PFSK-1 (cell line): ENCODE data around the gene MAPRE3.

Experiments
- POLR2AphosphoS5 ChIP-seq: IDR thresholded peaks from 2 replicates; pipeline ENCODE4 v1.6.1; 2012; ENCODE audit warnings: low read depth, mild to moderate bottlenecking, control low read depth, low read length, moderate library complexity
- REST ChIP-seq, 2 experiments: IDR thresholded peaks; 2 replicates each; pipeline versions ENCODE4 v1.6.1 to v1.8.0; 2011 to 2012; ENCODE audit warnings: low read depth in 2 of 2, low read length in 2 of 2, control low read depth in 1 of 2, inconsistent platforms in 1 of 2, mild to moderate bottlenecking in 1 of 2, moderate library complexity in 1 of 2; ENCODE audit not compliant: insufficient read depth in 1 of 2
- SIN3A ChIP-seq: IDR thresholded peaks from 2 replicates; pipeline ENCODE4 v1.6.1; 2012; ENCODE audit warnings: mild to moderate bottlenecking, low read length, moderate library complexity, borderline replicate concordance; ENCODE audit not compliant: insufficient read depth
- TAF1 ChIP-seq: IDR thresholded peaks from 2 replicates; pipeline ENCODE4 v1.6.1; 2012; ENCODE audit warnings: low read length, control low read depth, borderline replicate concordance; ENCODE audit not compliant: insufficient read depth

DNA sequence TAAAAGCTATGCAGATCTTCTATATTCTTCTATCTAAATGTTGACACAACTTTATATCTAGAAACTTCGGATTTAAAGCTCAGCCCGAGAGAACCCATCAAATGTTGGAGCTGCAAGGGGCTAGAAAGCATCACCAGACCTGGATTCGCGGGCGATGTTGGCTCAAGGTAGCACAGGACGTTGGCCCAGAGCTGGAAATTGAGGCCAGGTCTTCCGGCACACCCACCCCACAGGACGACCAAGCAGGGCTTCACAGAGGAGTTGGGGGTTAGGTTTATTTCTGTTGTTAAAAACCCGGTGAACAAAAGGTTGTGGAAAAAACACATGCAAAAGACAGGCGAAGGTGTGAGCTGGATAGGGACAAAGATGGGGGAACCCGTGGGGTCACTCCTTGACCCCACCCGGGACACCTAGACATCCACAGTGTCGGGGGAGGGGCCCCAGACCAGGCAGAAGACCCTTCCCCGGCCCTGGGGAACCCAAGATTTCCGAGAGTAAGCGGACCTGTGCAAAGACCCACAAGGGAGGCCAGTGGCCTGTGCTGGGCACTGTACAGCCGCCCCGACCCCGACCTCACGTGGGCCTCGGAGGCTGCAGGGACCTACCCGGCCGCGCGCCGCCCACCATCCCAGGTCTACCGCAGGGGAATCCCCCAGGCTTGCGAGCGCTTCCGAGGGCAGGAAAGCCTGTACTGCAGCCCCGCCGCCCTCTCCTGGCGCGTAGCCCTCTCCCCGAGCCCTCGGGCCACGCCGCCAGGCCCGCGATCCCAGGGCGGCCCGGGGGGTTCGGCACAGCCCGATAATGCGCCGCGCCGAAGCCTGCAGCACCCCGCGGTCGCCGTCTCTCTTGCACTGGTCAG is 79.2 kb downstream of the MAPRE3 start:
- TF ChIP-seq POLR2AphosphoS5 (no peak), TAF1 (0 out of 2 replicates have a peak, but pooled peaks have one; percentile 29), SIN3A (no peak), REST (IDR thresholded peaks at IDR 0.05; ENCODE audit: insufficient read depth in 1 of 2, low read depth in 2 of 2, low read length in 2 of 2) (no peak)
